Islet of Langerhans (tissue), 1 donor: Measurements from ENCODE around the gene SNN.

Experiments
- FAIRE-seq: peaks from one replicate; lab custom pipeline; 2011; peaks lifted over from hg19 to GRCh38; lab: Jason Lieb, UNC

The SNN gene

DNA sequence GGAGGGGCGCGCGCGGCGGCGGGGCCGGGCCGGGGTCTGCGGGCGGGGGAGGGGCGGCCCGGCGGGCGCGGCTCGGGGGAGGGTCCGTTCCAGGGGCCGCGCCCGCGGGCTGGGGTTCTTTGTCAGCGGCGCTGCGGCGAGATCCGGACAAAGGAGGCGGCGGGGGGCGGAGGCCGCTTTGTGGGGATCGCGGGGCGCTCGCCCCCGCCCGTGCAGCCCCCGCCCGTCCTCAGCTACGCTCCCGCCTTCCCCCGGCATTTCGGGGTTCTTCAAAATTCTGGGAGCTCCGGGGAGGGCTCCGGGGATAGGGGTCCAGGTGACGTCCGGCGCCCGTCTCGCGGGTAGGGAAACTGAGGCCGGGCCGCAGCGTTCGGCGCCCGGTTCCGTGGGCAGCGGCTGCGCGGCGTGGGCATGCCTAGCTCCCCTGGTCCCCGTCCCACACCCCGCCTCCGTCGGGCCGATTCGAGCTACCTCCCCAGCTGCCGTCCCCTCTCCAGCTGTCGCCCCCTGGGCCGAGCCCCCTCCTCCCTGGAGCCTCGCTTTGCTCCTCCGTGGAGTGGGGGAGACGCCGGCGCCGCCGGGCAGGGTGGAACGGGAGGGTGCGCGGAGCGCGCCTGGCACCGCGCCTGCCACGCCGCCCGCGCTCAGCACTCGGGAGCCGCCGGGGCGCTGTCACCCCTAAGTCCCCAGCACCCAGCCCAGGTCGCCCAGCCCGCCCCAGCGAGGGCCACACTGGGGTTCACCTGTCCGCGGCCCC lies 546 bp downstream of the SNN start:
- FAIRE-seq: no peak

DNA sequence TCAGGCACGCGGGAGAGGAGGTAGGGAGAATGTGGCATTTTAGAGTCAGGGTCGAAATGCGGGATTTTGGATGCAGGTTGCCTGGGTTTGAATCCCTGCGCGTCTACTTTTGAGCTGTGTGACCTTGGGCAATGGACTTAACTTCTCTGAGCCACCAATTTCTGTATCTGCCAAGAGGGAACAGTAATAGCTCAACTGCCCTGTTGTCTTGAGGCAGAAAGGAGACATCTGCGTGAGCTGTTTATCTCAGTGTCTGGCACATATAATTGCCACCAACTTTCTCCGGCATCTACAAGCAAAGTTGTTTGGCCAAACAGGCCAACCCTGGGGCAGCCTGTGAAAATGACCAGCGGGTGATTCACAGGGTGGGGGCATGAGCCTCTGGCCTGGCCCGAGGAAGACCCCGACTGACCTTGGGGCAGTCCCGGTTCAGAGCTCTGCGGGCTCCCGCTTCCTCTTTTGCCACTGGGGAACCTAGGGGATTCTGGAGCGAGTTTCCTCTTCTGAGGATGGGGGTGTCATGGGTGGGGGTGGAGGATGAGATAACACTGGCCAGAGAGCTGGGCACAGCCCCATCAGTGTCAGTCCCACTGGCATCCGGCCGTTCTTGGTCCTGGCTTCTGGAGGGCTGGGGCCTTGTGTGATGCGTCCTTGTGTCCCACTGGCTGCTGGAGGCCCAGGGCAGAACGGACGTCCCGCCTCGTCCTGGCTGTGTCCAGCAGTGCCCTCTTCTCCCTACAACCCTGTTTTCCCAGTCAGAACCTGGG lies 1.3 kb downstream of the SNN start:
- FAIRE-seq: no peak

DNA sequence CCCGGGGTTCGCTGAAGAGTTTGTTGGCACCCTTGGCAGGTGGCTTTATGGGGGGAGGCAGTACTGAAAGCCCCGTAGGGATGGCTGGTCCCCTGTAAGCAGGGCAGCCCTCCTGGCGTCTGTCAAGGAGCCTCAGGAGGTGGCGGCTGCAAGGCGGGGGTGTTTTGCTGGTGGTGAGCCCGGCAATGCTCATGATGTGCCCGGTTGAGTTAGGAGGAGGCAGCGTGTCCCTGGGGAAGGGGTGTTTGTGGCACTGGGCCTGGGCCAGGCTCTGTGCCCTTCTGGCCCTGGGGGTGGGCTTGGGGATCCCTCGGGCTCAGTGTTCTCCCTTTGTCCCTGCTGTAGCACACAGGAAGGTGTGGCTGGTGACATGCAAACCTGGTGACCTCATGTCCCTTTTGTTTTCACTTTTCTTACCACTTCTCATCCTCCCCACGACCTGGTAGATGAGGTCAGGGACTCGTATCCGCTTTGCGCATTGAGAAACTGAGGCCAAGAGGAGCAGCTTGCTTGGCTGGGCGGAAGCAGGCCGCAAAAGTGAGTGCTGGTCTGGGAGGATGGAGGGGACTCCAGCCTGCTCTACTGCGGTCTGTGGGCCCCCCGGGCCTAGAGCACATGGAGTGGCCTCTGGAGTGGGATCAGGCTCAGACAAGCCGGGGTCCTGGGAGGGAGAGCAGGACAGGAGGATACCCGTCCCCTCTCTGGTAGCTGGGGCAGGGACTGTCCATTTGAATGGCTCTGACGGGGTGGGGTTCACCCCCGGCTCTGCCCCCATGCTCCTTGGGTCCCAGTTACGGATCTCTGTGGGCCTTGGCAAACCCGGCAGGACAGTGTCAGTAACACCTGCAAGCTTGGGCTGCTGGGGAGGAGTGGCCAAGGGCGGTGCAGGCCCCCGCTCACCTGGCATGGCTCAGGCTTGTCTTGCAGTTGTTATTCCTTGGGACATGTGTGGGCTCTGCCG lies 2.2 kb downstream of the SNN start:
- no peak for FAIRE-seq

DNA sequence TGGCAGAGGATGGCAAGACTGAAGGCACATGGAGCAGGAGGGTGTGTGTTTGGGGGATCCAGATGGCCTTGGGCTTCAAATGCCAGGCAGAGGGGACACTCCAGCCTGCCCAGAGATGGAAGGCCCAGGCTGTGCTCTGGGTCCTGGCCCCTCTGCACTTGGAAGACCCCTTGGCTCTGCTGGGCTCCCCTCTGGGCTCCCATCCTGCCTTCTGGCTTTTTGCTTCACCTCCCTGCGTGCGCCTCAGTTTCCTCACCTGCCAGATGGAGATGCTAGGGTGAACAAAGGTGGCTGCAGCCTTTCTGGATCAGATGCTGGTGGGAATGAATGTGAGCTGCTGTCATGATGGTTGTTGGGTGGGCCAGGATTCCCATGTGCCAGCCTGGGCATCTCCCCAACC lies 3.0 kb downstream of the SNN start:
- FAIRE-seq: no peak

DNA sequence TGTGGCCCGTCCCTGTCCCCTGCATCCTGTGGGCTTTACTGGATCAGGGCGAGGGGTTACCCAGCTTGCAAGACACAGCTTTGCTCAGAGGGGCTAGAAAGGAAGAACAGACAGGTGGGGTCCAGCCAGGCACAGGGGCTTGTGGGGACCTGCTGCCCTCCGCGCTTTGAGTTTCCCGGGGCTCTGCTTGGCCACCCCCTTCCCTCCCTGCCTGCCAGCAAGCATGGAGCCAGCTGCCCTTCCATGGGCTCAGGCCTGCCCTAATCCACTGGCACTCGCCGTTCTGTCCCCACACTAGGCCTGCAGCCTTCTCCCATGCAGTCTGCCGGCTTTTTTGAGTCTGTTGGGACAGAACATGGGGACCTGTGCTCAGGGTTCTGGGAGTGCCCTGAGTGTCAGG lies 3.4 kb downstream of the SNN start:
- no peak for FAIRE-seq

DNA sequence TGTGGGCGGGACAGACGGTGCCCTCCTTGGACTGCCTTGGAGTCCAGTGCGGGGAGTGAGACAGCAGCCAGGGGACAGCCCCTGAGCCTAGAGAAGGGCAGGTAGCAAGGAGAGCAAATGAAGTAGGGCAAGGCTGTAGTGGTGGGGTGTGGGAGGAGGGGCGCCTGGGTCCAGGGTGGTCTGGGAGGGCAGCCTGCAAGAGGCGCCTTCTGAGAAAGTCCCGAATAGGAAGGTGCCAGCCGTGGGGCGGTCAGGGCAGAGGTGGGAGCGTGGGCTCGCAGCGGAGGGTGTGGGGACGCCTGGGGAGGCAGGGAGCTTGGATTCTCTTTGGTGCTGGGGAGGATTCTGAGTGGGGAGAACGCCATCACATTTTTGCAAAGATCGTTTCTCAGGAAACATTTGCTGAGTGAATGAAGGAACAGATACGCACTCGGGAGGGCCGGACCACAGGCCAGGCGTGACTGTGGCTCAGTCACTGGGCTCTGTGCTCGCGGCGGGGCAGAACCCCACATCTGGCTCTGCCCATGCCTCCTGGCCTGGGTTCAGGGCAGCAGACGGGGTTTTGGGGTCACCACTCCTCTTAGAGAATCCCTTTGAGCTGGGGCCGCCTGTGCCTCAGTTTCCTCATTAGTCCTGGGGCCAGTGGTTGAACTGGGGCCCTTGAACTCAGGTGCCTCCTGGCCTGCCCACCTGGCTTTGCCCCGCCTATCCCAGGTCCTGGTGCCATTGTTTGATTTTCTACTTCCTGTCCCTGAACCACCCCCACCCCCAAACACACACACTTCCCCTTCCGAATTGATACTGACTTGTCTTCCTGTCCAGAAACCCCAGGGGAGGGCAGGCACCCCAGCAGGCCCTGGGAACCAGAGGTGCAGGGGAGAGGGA lies 4.2 kb downstream of the SNN start:
- FAIRE-seq: no peak

DNA sequence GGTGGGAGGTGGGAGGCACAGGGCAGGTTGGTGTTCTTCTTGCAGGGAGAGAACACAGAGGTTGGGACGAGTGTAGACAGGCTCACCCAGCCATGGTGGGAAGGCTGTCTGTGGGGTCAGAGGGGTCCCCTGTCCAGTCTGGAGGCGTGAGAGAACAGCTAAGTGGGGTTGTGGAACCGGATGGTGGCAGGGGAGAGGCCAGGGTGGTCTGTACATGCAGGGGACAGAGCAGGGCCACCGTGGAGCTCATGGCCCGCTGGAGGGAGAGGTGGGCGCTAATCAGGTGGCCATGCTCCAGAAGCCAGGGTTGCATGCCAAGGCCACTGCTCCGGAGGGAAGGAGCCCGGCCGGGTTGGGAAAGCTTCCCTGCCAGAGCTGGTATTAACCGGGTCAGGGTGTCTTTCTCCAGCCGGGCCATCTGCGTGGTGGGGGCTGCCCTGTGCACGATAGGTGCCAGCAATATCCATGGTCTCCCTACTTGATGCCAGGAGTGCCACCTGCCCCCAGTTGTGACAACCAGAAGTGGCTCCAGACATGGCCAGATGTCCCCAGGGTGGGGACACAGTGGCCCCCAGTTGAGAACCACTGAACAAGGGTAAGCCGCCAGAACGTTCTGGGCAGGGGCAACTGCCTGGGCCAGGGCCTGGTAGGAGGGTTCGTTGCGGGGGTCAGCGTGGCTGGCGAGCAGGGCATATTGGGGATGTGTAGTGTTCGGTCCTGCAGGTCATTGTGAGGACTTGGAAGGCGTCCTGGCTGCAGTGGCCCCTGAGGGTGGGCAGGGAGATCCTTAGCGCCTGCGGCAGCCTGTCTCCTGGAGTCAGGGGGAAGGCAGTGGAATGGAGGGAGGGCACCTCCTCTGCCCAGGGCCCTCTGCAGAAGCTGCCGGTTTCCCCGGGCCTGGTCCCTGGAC lies 5.1 kb downstream of the SNN start:
- no peak for FAIRE-seq

DNA sequence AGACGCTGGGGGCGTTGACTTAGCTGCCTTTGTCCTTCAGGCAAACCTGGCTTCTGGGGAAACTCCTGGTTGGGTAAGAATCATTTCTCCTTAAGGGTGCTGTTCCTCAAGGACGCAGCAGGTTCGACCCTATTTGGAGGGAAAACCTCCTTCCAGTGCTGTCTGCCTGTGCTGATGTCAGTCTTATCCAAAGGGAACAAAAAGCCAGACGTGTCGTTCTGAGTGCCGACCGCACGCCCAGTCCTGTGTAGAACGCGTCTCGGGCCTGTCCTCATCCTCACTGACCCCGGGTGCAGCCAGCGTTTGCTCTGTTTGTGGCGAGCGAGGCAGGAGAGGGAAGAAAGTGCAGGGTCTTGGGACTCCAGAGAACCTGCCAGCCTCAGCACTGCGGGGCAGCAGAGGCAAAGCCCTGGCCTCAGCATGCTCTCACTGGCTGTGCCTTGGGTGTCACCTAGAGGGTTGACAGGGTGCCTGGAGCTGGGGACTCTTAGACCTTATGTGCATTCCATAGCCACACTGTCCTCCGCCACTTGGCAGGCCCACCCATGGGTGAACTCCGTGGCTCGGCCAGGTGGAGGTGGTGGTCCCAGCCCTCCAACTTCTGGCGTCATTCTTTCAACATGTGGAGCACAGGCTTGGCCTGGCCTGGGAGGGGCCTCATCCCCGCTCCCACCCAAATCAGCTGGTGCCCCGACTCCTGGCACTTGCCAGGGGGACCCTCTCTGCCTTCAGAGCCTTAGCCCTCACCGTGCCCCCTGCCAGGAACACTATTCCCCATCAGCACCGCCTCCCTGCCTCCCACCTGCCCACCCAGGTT lies 6.0 kb downstream of the SNN start:
- FAIRE-seq: no peak

DNA sequence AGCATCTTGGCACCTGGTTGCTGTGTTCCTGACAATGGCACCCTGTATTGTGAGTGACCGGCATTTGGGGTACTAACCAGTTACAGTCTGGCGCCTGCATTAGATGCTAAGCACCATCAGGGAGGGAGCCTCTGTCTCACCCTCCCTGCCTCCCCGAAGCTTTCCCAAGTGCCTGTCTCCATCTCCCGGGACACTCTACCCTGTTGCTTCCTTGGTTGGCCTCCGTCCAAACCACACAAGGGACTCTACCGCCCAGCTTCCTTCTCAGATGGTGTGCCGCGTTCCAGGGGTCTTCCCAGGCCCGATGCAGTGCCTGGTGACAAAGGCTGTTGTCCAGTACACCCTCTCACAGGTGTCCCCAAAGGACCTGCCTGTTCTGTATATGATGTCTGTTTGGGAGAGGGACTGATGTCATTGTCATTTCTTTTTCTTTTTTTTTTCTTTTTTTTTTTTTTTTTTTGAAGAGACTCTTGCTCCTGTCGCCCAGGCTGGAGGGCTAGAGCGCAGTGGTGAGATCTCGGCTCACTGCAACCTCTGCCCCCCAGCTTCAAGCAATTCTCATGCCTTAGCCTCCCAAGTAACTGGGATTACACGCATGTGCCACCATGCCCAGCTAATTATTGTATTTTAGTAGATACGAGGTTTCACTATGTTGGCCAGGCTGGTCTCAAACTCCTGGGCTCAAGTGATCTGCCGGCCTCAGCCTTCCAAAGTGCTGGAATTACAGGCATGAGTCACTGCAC lies 6.7 kb downstream of the SNN start:
- no peak for FAIRE-seq

DNA sequence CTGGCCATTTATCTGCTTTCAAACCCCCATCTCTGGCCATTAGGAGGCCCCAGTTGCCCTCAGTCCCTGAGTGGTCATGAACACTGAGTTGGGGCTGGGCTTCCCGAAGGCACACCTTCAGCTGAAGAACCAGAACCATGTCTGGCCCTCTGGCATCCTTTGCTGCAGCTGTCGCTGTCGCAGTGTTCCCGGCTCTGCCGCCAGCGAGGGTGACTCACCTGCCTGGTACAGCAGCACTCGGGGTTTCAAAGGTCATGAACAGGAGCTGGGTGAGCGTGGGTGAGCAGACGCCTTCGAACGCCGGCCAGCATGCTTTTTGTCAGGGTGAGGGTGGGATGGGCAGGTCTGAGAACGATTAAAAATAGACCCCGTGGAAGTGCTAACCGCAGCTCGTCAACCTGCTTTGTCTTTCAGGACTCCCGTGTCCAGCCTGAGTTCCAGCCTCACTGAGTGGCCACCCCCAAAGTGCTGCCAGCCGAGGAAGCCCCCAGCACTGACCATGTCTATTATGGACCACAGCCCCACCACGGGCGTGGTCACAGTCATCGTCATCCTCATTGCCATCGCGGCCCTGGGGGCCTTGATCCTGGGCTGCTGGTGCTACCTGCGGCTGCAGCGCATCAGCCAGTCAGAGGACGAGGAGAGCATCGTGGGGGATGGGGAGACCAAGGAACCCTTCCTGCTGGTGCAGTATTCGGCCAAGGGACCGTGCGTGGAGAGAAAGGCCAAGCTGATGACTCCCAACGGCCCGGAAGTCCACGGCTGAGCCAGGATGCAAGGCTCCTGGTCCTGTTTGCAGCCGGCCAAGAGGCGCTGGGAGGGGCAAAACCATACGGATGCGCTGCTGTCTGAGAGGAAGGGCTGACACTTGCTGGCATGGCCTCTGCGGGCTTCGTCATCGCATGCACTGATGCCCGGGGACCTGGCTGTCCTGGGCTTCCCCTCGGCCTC lies 7.6 kb downstream of the SNN start:
- no peak for FAIRE-seq

DNA sequence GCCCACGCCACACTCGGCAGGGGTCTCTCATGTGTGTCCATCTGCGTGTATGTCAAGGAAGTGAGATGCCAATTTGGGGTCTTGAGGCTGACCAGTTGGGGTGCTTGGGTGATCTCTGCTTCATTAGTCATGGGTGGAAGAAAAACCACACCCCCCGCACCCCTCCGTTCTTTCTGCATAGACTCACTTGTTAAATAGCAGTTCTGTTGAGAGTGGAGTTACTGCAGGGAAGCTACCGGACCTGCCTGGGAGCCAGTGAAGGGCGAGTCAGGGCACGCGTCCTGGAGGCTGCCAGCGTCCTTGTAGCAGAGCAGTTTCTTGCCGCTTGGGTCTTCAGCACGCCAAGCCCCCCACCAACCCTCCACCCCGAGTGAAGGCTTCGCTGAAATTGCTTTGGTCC lies 8.5 kb downstream of the SNN start:
- FAIRE-seq: no peak

DNA sequence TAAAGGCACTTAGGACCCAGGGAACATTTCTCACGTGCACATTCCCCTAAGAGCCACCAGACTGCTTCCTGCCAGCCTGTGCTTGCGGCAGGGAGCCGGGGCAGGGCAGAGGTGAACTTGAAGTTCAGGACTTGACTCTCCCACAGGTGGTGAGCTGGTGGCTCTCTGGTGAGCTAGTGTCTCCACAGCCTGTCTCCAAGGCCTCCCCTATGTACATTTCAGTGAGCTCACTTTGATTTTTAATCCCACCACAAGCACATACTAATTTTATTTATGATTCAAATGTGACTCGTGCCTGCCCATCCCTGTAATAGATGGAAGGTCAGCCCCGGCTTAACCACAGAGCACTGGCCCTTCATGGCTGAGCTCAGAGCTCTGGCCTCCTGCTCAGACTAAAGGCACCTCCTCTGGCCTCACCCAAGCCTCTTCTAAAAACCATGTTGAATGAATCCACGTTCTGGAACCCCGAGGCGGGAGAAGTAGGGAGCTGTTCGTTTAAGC lies 9.2 kb downstream of the SNN start:
- FAIRE-seq: no peak

DNA sequence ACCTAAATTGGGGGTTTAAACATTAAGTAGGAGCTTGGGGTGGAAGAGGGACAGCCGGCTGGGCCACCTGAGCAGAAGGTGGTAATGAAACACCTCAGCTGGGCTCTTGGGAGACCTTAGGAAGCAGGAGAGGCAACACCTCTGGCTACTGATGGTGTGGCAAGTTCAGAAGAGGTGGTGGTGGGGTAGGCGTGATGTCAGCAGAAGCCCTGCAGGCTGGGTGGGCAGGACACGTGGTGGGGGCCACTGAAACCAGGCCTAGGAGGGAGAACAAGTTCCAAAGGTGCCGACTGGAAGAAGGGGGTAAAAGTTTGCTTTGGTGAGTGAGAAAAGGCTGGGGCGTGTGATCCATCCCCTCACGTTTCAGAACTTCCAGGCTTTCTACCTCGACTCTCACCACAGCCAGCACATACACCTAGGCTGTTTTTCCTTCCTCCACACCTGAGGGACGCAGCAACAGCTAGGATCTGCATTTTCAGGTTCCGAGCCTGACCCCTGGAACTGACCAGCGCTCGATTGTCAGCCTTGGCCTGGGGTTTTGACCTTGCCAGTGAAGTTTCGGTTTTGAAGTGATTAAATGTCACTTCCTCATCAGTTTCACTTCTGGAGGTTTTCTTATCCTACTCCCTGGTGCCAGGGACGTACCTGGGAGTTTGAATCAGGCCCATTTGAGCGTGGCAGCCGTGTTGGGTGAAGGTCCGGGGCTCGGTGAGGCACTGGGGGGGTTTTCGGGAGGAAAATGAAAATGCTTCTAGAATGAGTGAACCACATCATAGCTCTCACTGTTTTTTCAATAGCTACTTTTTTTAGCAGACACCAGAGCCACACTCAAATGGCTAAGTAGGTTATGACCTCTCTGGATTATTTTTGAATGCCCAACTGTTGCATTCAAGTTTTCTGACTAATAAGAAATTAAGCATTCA lies 10.0 kb downstream of the SNN start:
- no peak for FAIRE-seq

DNA sequence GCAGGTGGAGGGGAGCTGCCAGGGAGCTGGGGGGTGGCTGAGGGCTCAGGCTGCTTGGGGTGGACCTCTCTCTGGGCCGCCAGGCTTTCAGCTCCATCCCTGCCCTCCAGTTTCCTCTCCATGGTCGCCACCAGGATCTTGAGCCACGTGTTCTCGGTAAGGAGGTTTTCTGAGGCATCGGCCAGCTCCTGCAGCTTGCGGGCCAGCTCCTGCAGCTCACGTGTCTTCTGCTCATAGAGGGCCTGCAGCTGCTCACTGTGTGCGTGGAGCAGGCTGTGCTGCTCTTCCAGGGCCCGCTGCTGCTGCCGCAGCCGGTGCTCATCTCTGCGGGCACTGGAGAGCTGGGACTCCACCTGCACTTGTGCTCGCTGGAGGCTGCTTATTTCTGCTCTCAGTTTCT lies 11.0 kb downstream of the SNN start:
- no peak for FAIRE-seq

DNA sequence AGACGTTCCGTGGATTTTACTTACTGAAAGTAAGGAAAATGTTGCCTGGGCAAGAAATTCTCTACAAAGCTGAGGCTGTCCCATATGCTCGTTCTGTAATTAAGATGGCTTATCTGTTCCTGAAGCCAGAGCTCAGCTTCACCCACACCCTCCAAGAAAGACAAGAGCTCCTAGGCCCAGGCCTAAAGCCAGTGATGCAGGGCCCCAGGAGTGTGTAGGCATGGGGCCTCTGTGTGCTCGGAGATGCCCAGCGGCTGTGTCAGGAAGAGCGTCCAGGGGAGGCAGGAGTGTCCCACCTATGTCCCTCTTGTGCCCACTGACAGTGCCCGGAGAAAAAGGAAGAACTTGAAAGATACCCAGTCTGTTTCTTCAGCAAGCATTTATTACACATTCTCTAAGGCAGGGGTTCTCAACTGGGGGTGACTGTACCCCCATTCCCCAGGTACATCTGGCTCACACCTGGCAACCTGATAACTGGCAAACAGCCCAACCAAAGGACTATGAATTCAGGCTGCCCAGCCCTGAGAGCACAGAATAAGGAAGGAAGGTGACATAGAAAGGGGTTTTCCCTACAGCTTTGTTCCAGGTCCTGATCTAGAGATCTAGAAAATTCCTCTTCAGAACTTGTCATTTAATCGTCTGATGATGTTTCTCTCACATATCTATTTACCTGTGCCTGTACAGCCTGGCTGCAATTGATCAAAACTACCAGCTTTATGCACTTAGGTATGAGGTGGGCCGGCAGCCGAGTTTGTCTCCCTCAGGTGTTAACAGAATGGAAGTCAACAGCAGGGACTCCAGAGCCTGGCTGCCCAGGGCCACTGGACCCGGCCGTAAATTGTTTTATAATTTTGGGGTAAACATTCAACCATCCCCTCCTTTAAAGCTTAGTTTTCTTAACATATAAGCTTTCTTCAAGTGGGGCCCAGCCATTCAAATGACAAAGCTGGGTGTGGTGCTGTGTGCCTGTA lies 12.0 kb downstream of the SNN start:
- no peak for FAIRE-seq
